HFFc6 (cell line): ENCODE results near the gene GP1BB. TPM values are rescaled to one million over a fixed set of nuclear protein-coding genes. Genes with fewer than 3 reads are reported as not detected.
A peak's percentile ranks its signal among the peaks of the same experiment; 100 is the strongest.
"Not testable (repeated sequence)": the region's sequence is repeated elsewhere in the genome, so short reads cannot be mapped to it uniquely, and the experiment has no call there.

Experiments used
- DNase-seq: peaks from one replicate; pipeline ENCODE4 v3.0.0-alpha.2; 2018
- H3K27ac Mint-ChIP-seq: 2 replicates; pipeline ENCODE4 v1.8.0; 2020; ENCODE audit warnings: mild to moderate bottlenecking, mixed read lengths
- H3K27me3 Mint-ChIP-seq: 2 replicates; pipeline ENCODE4 v1.8.0; 2021; ENCODE audit warnings: mild to moderate bottlenecking, moderate library complexity, mixed read lengths; ENCODE audit not compliant: insufficient read depth
- H3K36me3 Mint-ChIP-seq: 2 replicates; pipeline ENCODE4 v1.8.0; 2021; ENCODE audit warnings: low read depth, mixed read lengths
- H3K4me1 Mint-ChIP-seq: 2 replicates; pipeline ENCODE4 v1.8.0; 2020; ENCODE audit warnings: low read depth, mixed read lengths
- H3K4me3 Mint-ChIP-seq: 2 replicates; pipeline ENCODE4 v1.8.0; 2020; ENCODE audit warnings: mild to moderate bottlenecking, moderate library complexity, mixed read lengths
- H3K9me3 Mint-ChIP-seq: 2 replicates; pipeline ENCODE4 v1.8.0; 2020; ENCODE audit warnings: mild to moderate bottlenecking, mixed read lengths
- long read RNA-seq: library from polyadenylated mRNA; unstranded; transcript quantifications from one replicate; pipeline ENCODE4 v2.0.0, GENCODE V29; 2019
- total RNA-seq, 6 experiments: library from RNA; stranded (reverse); fragmentation: NEBNext Ultra II Directional; extraction: Animal tissue kit (Norgen Biotek cat#: 25700); gene quantifications; 2 replicates in 1 of 6; 3 replicates in 5 of 6; pipeline ENCODE4 v1.2.3, GENCODE V29; 2021
- TF ChIP-seq, protein P1 (sequence below): fragments of 200-600 bp; sonication (generic); IDR thresholded peaks from 2 replicates; pipeline ENCODE4 v1.5.0; 2021; ENCODE audit warnings: antibody characterized with exemption, mild to moderate bottlenecking

Gene GP1BB
- total RNA-seq: 1 to 10 TPM in 1 of 6 experiments, under 1 TPM in 2, not detected in 3; 0.27 to 1.1 (median 0.41) TPM
- long read RNA-seq, partial matches to known transcripts: 0 of 1 reads
- long read RNA-seq, other reads (novel, unspliced or antisense): 0 of 1 reads

DNA sequence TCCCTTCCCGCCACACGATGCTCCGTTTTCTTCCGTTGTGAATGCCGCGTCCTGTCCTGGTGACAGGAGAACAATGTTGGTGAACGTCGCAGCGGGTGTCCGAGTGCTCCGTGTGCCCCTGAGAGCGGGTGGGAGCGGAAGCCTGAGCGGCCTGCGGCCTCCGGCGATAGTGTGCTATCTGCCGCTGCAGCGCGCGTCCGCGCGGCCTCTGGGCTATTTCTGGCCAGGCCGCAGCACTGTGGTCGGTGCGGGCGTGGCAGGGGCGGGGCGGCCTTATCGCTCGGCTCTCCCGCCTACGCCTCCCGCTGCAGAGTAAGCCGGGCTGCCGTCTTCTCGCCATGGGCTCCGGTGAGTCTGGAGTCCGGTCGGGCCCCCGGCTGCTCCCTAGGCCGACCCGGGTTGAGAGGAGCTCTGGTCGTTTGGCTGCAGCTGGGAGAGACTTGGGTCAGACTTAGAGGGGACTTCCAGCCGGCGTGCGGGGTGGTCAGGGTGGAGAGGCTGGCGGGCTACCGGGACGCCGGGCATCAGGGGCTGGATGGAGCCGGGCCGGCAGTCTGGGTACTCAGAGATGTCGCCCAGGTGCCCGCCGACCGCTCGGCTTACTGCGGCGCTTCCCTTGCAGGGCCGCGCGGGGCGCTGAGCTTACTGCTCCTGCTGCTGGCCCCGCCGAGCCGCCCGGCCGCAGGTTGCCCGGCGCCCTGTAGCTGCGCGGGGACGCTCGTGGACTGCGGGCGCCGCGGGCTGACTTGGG is at the start of gene GP1BB:
Gene GP1BB, plus strand, starts transcription at position 308 of the 751 bp plus-strand sequence. Its CDS starts 31 bp downstream, at position 339.
- TF ChIP-seq, protein P1, sequence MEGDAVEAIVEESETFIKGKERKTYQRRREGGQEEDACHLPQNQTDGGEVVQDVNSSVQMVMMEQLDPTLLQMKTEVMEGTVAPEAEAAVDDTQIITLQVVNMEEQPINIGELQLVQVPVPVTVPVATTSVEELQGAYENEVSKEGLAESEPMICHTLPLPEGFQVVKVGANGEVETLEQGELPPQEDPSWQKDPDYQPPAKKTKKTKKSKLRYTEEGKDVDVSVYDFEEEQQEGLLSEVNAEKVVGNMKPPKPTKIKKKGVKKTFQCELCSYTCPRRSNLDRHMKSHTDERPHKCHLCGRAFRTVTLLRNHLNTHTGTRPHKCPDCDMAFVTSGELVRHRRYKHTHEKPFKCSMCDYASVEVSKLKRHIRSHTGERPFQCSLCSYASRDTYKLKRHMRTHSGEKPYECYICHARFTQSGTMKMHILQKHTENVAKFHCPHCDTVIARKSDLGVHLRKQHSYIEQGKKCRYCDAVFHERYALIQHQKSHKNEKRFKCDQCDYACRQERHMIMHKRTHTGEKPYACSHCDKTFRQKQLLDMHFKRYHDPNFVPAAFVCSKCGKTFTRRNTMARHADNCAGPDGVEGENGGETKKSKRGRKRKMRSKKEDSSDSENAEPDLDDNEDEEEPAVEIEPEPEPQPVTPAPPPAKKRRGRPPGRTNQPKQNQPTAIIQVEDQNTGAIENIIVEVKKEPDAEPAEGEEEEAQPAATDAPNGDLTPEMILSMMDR: no peak
- Mint-ChIP-seq H3K9me3 (peaks cover 22% of the 10 kb centered on the region), H3K4me3 (no peak within 1 kb of the TSS), H3K36me3 (peaks cover 10% of the 10 kb centered on the region), H3K27ac (no peak within 1 kb of the TSS), H3K4me1 (no peaks in the 10 kb centered on the region), H3K27me3 (peaks cover 3% of the 10 kb centered on the region; the same call in 1 of the 2 replicates)
- DNase-seq: no peak

DNA sequence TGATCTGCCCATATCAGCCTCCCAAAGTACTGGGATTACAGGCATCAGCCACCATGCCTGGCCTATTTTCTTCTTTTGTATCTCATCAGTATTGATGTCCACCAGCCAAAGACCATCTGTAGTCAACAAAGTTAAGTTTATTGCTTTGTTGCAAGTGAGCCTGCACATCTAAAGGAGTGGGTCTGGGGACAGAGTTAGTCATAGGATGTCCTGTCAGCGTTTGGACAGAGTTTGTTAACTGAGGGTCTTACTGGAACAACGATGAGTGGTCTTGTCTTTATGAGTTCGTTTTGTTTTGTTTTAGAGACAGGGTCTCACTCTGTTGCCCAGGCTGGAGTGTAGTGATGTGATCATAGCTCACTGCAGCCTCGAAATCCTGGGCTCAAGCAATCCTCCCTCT is 49.7 kb upstream of the GP1BB start:
- Mint-ChIP-seq H3K4me3 (no peak overlapping the region), H3K36me3 (peaks cover 6% of the 10 kb centered on the region; the same call in 1 of the 2 replicates), H3K9me3 (peaks cover 10% of the 10 kb centered on the region), H3K4me1 (no peaks in the 10 kb centered on the region), H3K27me3 (peaks cover 32% of the 10 kb centered on the region), H3K27ac (no peak overlapping the region)
- TF ChIP-seq, protein P1: no peak
- DNase-seq: no peak

DNA sequence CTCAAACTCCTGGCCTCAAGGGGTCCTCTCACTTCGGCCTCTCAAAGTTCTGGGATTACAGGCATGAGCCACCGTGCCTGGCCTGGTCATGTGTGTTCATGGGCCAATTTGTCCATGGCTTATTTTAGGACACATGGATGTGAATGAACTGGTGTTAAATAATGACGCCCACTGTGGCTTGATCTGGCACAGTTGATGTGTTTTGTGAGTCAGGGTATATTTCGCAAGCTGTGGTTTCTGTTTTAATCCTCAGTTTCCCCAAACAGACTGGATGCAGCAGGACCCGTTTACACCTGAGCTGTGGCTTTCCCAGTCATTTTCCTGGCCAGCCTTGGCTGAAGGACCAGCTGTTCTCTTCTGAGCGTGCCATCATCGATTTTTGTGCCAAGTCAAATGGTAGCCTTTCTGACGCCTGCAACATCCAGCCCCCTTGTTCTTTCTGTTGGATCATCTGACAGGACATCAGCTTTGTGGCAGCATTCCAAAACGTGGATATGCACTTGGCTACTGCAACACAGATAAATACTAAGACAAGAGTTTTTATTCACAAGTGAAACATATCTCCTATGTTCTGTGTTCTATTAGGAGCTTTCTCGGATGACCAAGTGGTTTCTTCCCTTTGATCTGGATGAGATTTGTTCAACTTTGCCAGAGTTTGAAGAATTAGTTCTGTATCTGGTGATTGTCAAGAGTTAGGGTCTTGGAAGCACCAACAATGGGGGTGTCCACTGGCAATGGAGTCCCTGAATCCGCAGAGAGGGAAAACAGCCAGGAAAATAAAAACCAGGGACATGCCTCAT is 49.0 kb upstream of the GP1BB start:
- Mint-ChIP-seq H3K27ac (no peak overlapping the region), H3K9me3 (peaks cover 10% of the 10 kb centered on the region), H3K4me3 (no peak overlapping the region), H3K27me3 (peaks cover 25% of the 10 kb centered on the region), H3K36me3 (peaks cover 6% of the 10 kb centered on the region; the same call in 1 of the 2 replicates), H3K4me1 (no peaks in the 10 kb centered on the region)
- TF ChIP-seq, protein P1: no peak
- DNase-seq: no peak

DNA sequence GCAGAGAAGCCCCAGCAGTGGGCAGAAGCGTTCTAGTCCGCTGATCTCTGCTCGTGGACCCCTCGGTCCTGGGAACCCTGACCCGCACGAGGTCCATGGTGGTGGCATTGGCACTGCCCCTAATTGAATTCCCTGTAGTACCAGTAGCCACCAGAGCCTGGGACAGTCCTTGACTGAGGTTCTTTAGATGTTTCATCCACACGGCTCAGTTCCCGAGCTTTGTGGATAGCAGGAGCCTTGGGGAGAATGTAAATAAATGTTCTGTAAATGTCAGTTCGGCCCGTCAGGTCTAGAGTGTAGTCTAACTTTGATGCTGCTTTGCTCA is 48.4 kb upstream of the GP1BB start:
- Mint-ChIP-seq H3K4me3 (no peak overlapping the region), H3K27me3 (peaks cover 22% of the 10 kb centered on the region), H3K36me3 (peaks cover 6% of the 10 kb centered on the region; the same call in 1 of the 2 replicates), H3K27ac (no peak overlapping the region), H3K9me3 (peaks cover 10% of the 10 kb centered on the region), H3K4me1 (no peaks in the 10 kb centered on the region)
- TF ChIP-seq, protein P1: peak; percentile 21; the same call in 1 of the 2 replicates
- no peak for DNase-seq

DNA sequence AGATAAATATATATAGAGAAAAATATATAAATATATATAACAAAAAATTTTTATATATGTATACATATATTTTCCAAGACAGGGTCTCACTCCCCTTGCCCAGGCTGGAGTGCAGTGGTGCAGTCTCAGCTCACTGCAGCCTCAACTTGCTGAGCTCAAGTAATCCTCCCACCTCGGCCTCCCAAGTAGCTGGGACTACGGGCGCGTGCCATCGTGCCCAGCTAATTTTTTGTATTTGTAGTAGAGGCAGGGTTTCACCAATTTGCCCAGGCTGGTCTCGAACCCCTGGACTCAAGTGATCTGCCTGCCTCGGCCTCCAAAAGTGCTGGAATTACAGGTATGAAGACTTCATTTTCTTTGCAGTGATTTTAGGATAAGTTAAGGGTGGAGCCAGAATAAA is 47.9 kb upstream of the GP1BB start:
- Mint-ChIP-seq H3K4me3 (no peak overlapping the region), H3K9me3 (peaks cover 10% of the 10 kb centered on the region), H3K27ac (no peak overlapping the region), H3K27me3 (peaks cover 21% of the 10 kb centered on the region), H3K36me3 (peaks cover 6% of the 10 kb centered on the region; the same call in 1 of the 2 replicates), H3K4me1 (no peaks in the 10 kb centered on the region)
- TF ChIP-seq, protein P1: no peak
- no peak for DNase-seq

DNA sequence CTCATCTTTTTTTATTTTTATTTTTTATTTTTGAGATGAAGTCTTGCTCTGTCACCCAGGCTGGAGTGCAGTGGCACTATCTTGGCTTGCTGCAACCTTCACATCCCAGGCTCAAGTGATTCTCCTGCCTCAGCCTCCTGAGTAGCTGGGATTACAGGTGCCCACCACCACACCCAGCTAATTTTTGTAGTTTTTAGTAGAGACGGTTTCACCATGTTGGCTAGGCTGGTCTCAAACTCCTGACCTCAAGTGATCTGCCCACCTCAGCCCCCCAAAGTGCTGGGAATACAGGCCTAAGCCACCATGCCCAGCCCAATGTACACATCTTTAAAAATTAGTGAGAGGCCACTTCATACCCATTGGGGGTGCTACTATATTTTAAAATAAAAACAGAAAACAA is 46.9 kb upstream of the GP1BB start:
- not testable (repeated sequence) for H3K36me3 Mint-ChIP-seq, H3K4me1 Mint-ChIP-seq, H3K4me3 Mint-ChIP-seq, H3K27ac Mint-ChIP-seq, DNase-seq, H3K9me3 Mint-ChIP-seq
- peaks cover 27% of the 10 kb centered on the region for H3K27me3 Mint-ChIP-seq
